Naive thymus-derived CD4-positive, alpha-beta T cell (primary cell): ENCODE data around the gene CAV1. TPM values are rescaled to one million over a fixed set of nuclear protein-coding genes. Genes with fewer than 3 reads are reported as not detected.
A peak's percentile ranks its signal among the peaks of the same experiment; 100 is the strongest.

Source experiments
- ATAC-seq: fragments of 150-1000 bp; cut with Tn5 transposase; 2 replicates; pipeline ENCODE4 v1.10.0; 2021; ENCODE audit warnings: mild to moderate bottlenecking, moderate library complexity
- CTCF ChIA-PET: fragments of 350-600 bp; sonication (Branson Sonifier 250); formaldehyde crosslinking; loops from one replicate; lab custom pipeline; 2021; ENCODE audit warnings: antibody characterized with exemption; lab: Charles Lee
- POLR2A ChIA-PET: fragments of 350-600 bp; sonication (Branson Sonifier 250); formaldehyde crosslinking; loops from one replicate; lab custom pipeline; 2021; ENCODE audit warnings: antibody characterized with exemption, inconsistent platforms; lab: Charles Lee
- DNase-seq, 9 donors: peaks; one replicate each; pipeline versions ENCODE4 v3.0.0 to v3.0.0-alpha.2; 2020 to 2022; ENCODE audit warnings: mixed read lengths in 1 of 9
- H3K27ac ChIP-seq: one replicate; pipeline ENCODE4 v1.7.0; 2013; ENCODE audit warnings: mild to moderate bottlenecking, low read depth, low read length, moderate library complexity
- H3K27me3 ChIP-seq, 2 donors: one replicate each; pipeline ENCODE4 v1.7.0; 2013; ENCODE audit warnings: low read length in 2 of 2, mild to moderate bottlenecking in 2 of 2, moderate library complexity in 2 of 2; ENCODE audit not compliant: control insufficient read depth in 2 of 2, insufficient read depth in 2 of 2
- H3K36me3 ChIP-seq, 3 experiments: 1 replicate in 2 of 3; 2 replicates in 1 of 3; pipeline ENCODE4 v1.7.0; 2013; ENCODE audit warnings: low read length in 3 of 3, mild to moderate bottlenecking in 3 of 3, moderate library complexity in 1 of 3; ENCODE audit not compliant: insufficient read depth in 3 of 3, control insufficient read depth in 2 of 3
- H3K4me1 ChIP-seq, 2 donors: one replicate each; pipeline ENCODE4 v1.7.0; 2013; ENCODE audit warnings: low read length in 2 of 2, mild to moderate bottlenecking in 2 of 2, moderate library complexity in 1 of 2; ENCODE audit not compliant: control insufficient read depth in 2 of 2, insufficient read depth in 2 of 2
- H3K4me3 ChIP-seq: 2 replicates; pipeline ENCODE4 v1.7.0; 2013; ENCODE audit warnings: mild to moderate bottlenecking, low read length
- H3K9me3 ChIP-seq, 3 experiments: 1 replicate in 2 of 3; 2 replicates in 1 of 3; pipeline ENCODE4 v1.7.0; 2013; ENCODE audit warnings: low read length in 3 of 3; ENCODE audit not compliant: control insufficient read depth in 2 of 3
- H3K27ac Mint-ChIP-seq, 9 donors: one replicate each; pipeline ENCODE4 v1.8.0; 2020 to 2022; ENCODE audit warnings: mixed read lengths in 9 of 9, mild to moderate bottlenecking in 8 of 9, moderate library complexity in 5 of 9, inconsistent platforms in 2 of 9
- H3K27me3 Mint-ChIP-seq, 5 donors: one replicate each; pipeline ENCODE4 v1.8.0; 2021 to 2022; ENCODE audit warnings: mixed read lengths in 5 of 5, mild to moderate bottlenecking in 1 of 5
- H3K36me3 Mint-ChIP-seq, 5 donors: one replicate each; pipeline ENCODE4 v1.8.0; 2020 to 2022; ENCODE audit warnings: mixed read lengths in 5 of 5, mild to moderate bottlenecking in 3 of 5, inconsistent platforms in 1 of 5
- H3K4me1 Mint-ChIP-seq, 7 donors: one replicate each; pipeline ENCODE4 v1.8.0; 2020 to 2022; ENCODE audit warnings: mixed read lengths in 7 of 7, mild to moderate bottlenecking in 3 of 7, inconsistent platforms in 1 of 7
- H3K4me3 Mint-ChIP-seq, 10 donors: one replicate each; pipeline ENCODE4 v1.8.0; 2020 to 2022; ENCODE audit warnings: mild to moderate bottlenecking in 10 of 10, mixed read lengths in 10 of 10, moderate library complexity in 6 of 10, inconsistent platforms in 2 of 10
- H3K9me3 Mint-ChIP-seq, 11 donors: one replicate each; pipeline ENCODE4 v1.8.0; 2020 to 2022; ENCODE audit warnings: mixed read lengths in 11 of 11, mild to moderate bottlenecking in 4 of 11, inconsistent platforms in 1 of 11, moderate library complexity in 1 of 11
- intact Hi-C, 2 donors: fragments of 100-400 bp; cut with micrococcal nuclease; formaldehyde crosslinking; loops; one replicate each; pipeline ENCODE4 v1.15.1; 2023
- polyA plus RNA-seq, 2 donors: library from polyadenylated mRNA; unstranded; fragments of 300-500 nt; fragmentation: Illumina TruSeq; gene quantifications; one replicate each; pipeline ENCODE4 v1.2.3, GENCODE V29; 2021
- total RNA-seq, 6 experiments: library from RNA in 5 of 6; stranded (reverse) in 5 of 6; gene quantifications; 1 replicate in 5 of 6; 2 replicates in 1 of 6; pipeline ENCODE4 v1.2.3 and lab custom pipeline; 2021 to 2026

The CAV1 gene
- total and polyA plus RNA-seq, 7 experiments from 2014 or later, result 0.19 to 0.39 TPM; not detected in 5

- Mint-ChIP-seq H3K27ac (peak overlapping the region in 1 of 9 donors; percentile 32), H3K9me3 (peaks cover 0 to 2% (median 0%) of the 10 kb centered on the region in 11 donors), H3K36me3 (no peaks in the 10 kb centered on the region), H3K4me3 (peak overlapping the region; percentile 67 to 89 (median 80)), H3K4me1 (peaks cover 8 to 22% (median 21%) of the 10 kb centered on the region in 7 donors), H3K27me3 (peaks cover 69 to 79% (median 74%) of the 10 kb centered on the region in 5 donors)
- CTCF ChIA-PET, result interaction anchor here (0.6 to 2.0 kb wide), 7 partner anchors 17 to 355 kb away, joined by 3 to 11 read pairs (median 3); no protein-coding TSS in a partner anchor
- Histone ChIP-seq H3K36me3 (no peaks in the 10 kb centered on the region), H3K4me1 (peaks cover 9 to 14% of the 10 kb centered on the region in 2 donors), H3K27me3 (peaks cover 19 to 22% of the 10 kb centered on the region in 2 donors), H3K27ac (no peak overlapping the region), H3K9me3 (no peaks in the 10 kb centered on the region), H3K4me3 (peak overlapping the region; percentile 48)
- no peak for DNase-seq
- no peak for ATAC-seq
- POLR2A ChIA-PET, result no interaction called here
- intact Hi-C loops, result loop anchor here (1.0 to 10.0 kb wide), 7 partner anchors 58 to 389 kb away; partner anchors contain the start of gene CAPZA2 (in 1 of the 2)
These were observed 2.1 kb downstream of the CAV1 start for GRCh38 chr7:116526897-116527296.

GRCh38 chr7:116527521-116527920 is 2.7 kb downstream of the CAV1 start:
- Histone ChIP-seq H3K9me3 (no peaks in the 10 kb centered on the region), H3K4me3 (no peak overlapping the region), H3K36me3 (no peaks in the 10 kb centered on the region), H3K27ac (no peak overlapping the region), H3K27me3 (peaks cover 19 to 22% of the 10 kb centered on the region in 2 donors), H3K4me1 (peaks cover 9 to 14% of the 10 kb centered on the region in 2 donors)
- no peak for DNase-seq
- peaks cover 64 to 77% (median 73%) of the 10 kb centered on the region in 5 donors for H3K27me3 Mint-ChIP-seq
- peak overlapping the region in 1 of 10 donors; percentile 34 for H3K4me3 Mint-ChIP-seq
- ChIA-PET CTCF (interaction anchor here (0.6 kb wide), 1 partner anchor 38 kb away, joined by 3 read pairs; no protein-coding TSS in a partner anchor), POLR2A (interaction anchor here (0.6 kb wide), 1 partner anchor 1608 kb away, joined by 4 read pairs; no protein-coding TSS in a partner anchor)
- H3K36me3 Mint-ChIP-seq, result no peaks in the 10 kb centered on the region
- peaks cover 0 to 2% (median 0%) of the 10 kb centered on the region in 11 donors for H3K9me3 Mint-ChIP-seq
- intact Hi-C loops, result loop anchor here (2.0 to 10.0 kb wide), 3 partner anchors 57 to 269 kb away; no protein-coding TSS in a partner anchor
- H3K4me1 Mint-ChIP-seq, result peaks cover 8 to 22% (median 21%) of the 10 kb centered on the region in 7 donors
- no peak overlapping the region for H3K27ac Mint-ChIP-seq
- ATAC-seq, result no peak

GRCh38 chr7:116528008-116528789 is 3.4 kb downstream of the CAV1 start:
- intact Hi-C loops, result loop anchor here (5.0 to 10.0 kb wide), 2 partner anchors 57 to 59 kb away; no protein-coding TSS in a partner anchor
- POLR2A ChIA-PET, result interaction anchor here (0.6 kb wide), 1 partner anchor 1608 kb away, joined by 4 read pairs; no protein-coding TSS in a partner anchor
- ATAC-seq, result no peak
- CTCF ChIA-PET, result no interaction called here
- Mint-ChIP-seq H3K36me3 (no peaks in the 10 kb centered on the region), H3K4me3 (no peak overlapping the region), H3K27me3 (peaks cover 58 to 75% (median 71%) of the 10 kb centered on the region in 5 donors), H3K4me1 (peaks cover 8 to 22% (median 21%) of the 10 kb centered on the region in 7 donors), H3K9me3 (no peaks in the 10 kb centered on the region), H3K27ac (no peak overlapping the region)
- H3K9me3 ChIP-seq, result no peaks in the 10 kb centered on the region
- no peaks in the 10 kb centered on the region for H3K36me3 ChIP-seq
- DNase-seq, result no peak
- no peak overlapping the region for H3K4me3 ChIP-seq
- H3K27me3 ChIP-seq, result peaks cover 19 to 22% of the 10 kb centered on the region in 2 donors
- no peak overlapping the region for H3K27ac ChIP-seq
- peaks cover 9 to 14% of the 10 kb centered on the region in 2 donors for H3K4me1 ChIP-seq

- Mint-ChIP-seq H3K9me3 (no peaks in the 10 kb centered on the region), H3K27me3 (peaks cover 53 to 69% (median 60%) of the 10 kb centered on the region in 5 donors), H3K27ac (no peak overlapping the region), H3K4me1 (peaks cover 8 to 22% (median 21%) of the 10 kb centered on the region in 7 donors), H3K4me3 (no peak overlapping the region), H3K36me3 (no peaks in the 10 kb centered on the region)
- intact Hi-C loops, result loop anchor here (5.0 to 10.0 kb wide), 2 partner anchors 56 to 58 kb away; no protein-coding TSS in a partner anchor
- H3K4me1 ChIP-seq, result peaks cover 9 to 14% of the 10 kb centered on the region in 2 donors
- H3K9me3 ChIP-seq, result no peaks in the 10 kb centered on the region
- peaks cover 13 to 19% of the 10 kb centered on the region in 2 donors for H3K27me3 ChIP-seq
- ATAC-seq (no peak), DNase-seq (no peak)
- H3K27ac ChIP-seq, result no peak overlapping the region
- H3K36me3 ChIP-seq, result no peaks in the 10 kb centered on the region
- no peak overlapping the region for H3K4me3 ChIP-seq
- POLR2A ChIA-PET, result no interaction called here
- CTCF ChIA-PET, result no interaction called here
These were observed 4.4 kb downstream of the CAV1 start for GRCh38 chr7:116529250-116529649.

GRCh38 chr7:116530107-116530820 is 5.4 kb downstream of the CAV1 start:
- no peaks in the 10 kb centered on the region for H3K9me3 ChIP-seq
- H3K27me3 Mint-ChIP-seq, result peaks cover 46 to 59% (median 55%) of the 10 kb centered on the region in 5 donors
- H3K4me1 Mint-ChIP-seq, result peaks cover 0 to 15% (median 13%) of the 10 kb centered on the region in 7 donors
- H3K27me3 ChIP-seq, result peaks cover 13 to 17% of the 10 kb centered on the region in 2 donors
- DNase-seq (no peak), ATAC-seq (no peak)
- H3K9me3 Mint-ChIP-seq, result no peaks in the 10 kb centered on the region
- intact Hi-C loops, result no loop called here
- POLR2A ChIA-PET, result no interaction called here
- H3K27ac ChIP-seq, result no peak overlapping the region
- no peak overlapping the region for H3K4me3 Mint-ChIP-seq
- peaks cover 7 to 9% of the 10 kb centered on the region in 2 donors for H3K4me1 ChIP-seq
- H3K36me3 ChIP-seq, result no peaks in the 10 kb centered on the region
- CTCF ChIA-PET, result interaction anchor here (1.0 kb wide), 1 partner anchor 295 kb away, joined by 3 read pairs; no protein-coding TSS in a partner anchor
- no peak overlapping the region for H3K27ac Mint-ChIP-seq
- no peak overlapping the region for H3K4me3 ChIP-seq
- H3K36me3 Mint-ChIP-seq, result no peaks in the 10 kb centered on the region

GRCh38 chr7:116532102-116532688 is 7.4 kb downstream of the CAV1 start:
- ATAC-seq, result no peak
- ChIA-PET CTCF (no interaction called here), POLR2A (no interaction called here)
- Mint-ChIP-seq H3K4me3 (no peak overlapping the region), H3K9me3 (no peaks in the 10 kb centered on the region), H3K36me3 (no peaks in the 10 kb centered on the region), H3K4me1 (no peaks in the 10 kb centered on the region), H3K27me3 (peaks cover 31 to 52% (median 42%) of the 10 kb centered on the region in 5 donors), H3K27ac (no peak overlapping the region)
- H3K27ac ChIP-seq, result no peak overlapping the region
- H3K4me1 ChIP-seq, result no peaks in the 10 kb centered on the region
- H3K9me3 ChIP-seq, result no peaks in the 10 kb centered on the region
- intact Hi-C loops, result no loop called here
- H3K27me3 ChIP-seq, result peaks cover 0 to 4% of the 10 kb centered on the region in 2 donors
- H3K4me3 ChIP-seq, result no peak overlapping the region
- no peak for DNase-seq
- no peaks in the 10 kb centered on the region for H3K36me3 ChIP-seq
